ENCODE results near the gene PLA2G4A.

PLA2G4A gene

GRCh38 chr1:187032982-187033692, 204.4 kb downstream of the PLA2G4A start:
- DNase-seq, result no peak

DNA sequence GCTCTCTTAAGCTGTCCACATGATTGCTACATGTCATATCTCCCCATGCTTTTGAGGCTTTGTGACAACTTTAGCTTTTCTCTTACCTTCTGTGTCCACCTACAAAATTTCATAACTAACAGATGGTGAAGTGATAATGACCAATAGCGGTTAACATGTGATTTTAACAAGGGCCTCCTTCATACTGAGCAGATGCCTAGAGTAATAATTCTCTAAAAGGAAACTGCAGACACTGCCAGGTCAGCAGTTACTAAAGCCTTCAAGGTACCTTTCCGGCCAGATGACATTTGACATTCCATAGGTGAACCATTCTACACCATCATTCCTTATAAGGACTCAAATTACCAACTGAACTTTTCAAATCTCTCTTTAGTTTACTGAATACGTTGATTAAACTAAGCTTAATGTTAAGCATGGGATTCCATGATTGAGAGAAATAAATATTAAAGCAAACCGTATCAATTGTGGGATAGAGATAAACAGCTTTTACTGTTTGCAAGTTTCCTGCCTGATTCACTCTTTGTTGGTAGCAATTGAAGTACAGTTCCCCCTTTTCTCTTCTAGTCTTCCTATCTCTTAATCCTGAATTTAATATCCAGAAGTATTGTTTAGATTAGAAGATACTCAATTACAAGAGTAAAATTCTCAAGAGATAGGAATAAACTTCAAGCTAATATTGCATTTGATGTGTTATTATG, 205.1 kb downstream of the PLA2G4A start:
- DNase-seq, result no peak

DNA sequence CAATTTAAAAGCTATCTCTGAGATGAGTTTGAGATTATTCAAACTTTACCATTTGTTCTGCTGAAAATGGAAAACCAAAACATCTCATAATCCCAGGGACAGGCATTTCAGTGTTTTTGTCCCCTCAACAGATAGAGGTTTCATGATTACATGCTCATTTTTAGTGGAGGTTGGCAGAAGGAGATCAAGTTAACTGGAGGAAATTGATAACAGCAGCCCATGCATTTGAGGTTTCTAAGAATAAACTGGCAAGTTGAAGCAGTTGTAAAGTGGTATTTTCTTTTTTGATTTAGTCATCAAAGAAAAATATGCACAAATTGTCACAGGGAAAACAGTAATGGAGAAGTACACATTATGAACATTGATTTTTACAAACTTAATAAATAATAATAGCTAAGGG, 205.8 kb downstream of the PLA2G4A start:
- DNase-seq, result no peak

DNA sequence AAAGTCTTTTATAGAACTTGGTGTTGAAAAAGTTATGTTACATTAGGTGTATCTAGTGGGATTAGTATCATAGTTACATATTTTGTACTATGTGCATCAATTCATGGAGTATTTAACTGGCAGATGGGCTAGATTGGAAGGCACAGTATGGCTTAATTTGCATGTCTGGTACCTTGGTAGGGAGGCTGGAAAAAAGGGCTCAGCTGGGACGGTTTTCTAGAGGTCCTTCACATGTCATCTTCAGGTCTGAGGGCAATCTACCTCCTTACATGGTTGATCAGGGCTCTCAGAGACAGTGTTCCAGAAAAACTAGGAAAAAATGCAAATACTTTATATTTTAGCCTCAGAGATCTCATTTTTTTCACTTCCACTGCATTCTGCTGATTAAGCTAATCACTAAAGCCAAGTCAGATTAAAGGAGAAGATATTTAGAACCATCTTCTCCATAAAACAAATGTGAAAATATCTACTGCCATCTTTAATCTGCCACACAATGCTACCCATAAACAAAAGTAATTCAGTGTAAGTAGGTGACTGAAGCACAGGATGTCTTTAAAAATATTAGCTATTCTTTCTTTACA, 209.3 kb downstream of the PLA2G4A start:
- no peak for DNase-seq
